ENCODE measurements around the gene GATB.

GRCh38 chr4:151643564-151643963 is 117.2 kb downstream of the GATB start:
- TF ChIP-seq CTCF (conservative IDR thresholded peaks at IDR 0.05 in 1 of 2, IDR thresholded peaks at IDR 0.05 in 1 of 2; ENCODE audit: extremely low read depth in 1 of 2, insufficient read depth in 1 of 2, low read depth in 1 of 2, low read length in 2 of 2) (no peak), EZH2 (IDR thresholded peaks at IDR 0.05; ENCODE audit: borderline replicate concordance, low read length) (no peak)
